Measurements from ENCODE around the gene REC8. TPM values are rescaled to one million over a fixed set of nuclear protein-coding genes. Genes with fewer than 3 reads are reported as not detected.

REC8 gene
- total and polyA plus RNA-seq, 10 of the 15 experiments (the other 5 are each of a cell fraction or from before 2014, with no cell fraction given), result 4.2 to 76.9 (median 29.1) TPM

DNA sequence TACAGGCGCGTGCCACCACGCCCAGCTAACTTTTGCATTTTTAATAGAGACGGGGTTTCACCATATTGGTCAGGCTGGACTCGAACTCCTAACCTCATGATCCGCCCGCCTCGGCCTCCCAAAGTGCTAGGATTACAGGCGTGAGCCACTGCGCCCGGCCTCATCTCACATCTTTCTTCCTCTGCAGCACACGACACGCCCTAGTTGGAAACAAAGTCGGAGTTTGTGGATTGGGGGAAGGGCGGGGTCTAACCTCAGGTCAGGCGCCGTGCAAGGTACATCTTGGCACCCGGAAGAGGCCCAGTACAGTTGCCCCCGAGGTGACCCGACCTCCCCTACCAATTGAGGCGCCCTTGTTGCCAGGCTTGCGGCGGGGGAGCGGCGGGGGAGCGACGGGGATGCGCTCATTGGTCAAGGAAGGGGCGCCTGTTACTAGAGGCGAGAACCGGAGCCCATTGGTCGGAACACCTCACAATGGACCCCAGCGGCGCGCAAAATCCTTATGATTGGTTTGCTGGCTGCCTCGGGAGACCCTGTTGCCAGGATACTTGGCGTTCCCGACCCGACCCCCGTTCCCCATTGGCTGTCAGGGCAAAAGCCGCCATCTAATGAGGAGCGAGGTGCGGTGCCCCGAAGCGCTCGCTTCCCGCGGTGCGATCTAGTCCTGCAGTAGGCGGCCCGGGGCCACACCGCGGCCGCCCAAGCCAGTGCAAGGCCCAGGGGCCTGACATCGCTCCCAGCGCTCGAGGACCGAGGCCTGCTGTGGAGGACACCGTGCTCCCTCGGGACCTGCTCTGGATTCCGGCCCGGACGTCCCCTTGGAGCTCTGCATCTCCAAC is at the start of gene REC8 (continued):
- TF ChIP-seq, protein P1, sequence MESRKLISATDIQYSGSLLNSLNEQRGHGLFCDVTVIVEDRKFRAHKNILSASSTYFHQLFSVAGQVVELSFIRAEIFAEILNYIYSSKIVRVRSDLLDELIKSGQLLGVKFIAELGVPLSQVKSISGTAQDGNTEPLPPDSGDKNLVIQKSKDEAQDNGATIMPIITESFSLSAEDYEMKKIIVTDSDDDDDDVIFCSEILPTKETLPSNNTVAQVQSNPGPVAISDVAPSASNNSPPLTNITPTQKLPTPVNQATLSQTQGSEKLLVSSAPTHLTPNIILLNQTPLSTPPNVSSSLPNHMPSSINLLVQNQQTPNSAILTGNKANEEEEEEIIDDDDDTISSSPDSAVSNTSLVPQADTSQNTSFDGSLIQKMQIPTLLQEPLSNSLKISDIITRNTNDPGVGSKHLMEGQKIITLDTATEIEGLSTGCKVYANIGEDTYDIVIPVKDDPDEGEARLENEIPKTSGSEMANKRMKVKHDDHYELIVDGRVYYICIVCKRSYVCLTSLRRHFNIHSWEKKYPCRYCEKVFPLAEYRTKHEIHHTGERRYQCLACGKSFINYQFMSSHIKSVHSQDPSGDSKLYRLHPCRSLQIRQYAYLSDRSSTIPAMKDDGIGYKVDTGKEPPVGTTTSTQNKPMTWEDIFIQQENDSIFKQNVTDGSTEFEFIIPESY (IDR thresholded peaks at IDR 0.05), result no peak
- TF ChIP-seq FOXM1 (IDR thresholded peaks at IDR 0.05; ENCODE audit: low read depth, low read length) (no peak), NR2F1 (conservative IDR thresholded peaks at IDR 0.05) (peak; percentile 88), CBX3 (IDR thresholded peaks at IDR 0.05; ENCODE audit: borderline replicate concordance, low read depth) (no peak), SRF (IDR thresholded peaks at IDR 0.05; ENCODE audit: low read depth in 2 of 2, low read length in 2 of 2) (no peak), RCOR1 (conservative IDR thresholded peaks at IDR 0.05; ENCODE audit: low read depth, low read length) (no peak), TCF12 (IDR thresholded peaks at IDR 0.05; ENCODE audit: low read depth, low read length) (0 out of 2 replicates have a peak, but pooled peaks have one; percentile 37), ASH2L (IDR thresholded peaks at IDR 0.05; ENCODE audit: borderline replicate concordance, low read depth) (no peak), MYC (IDR thresholded peaks at IDR 0.05; ENCODE audit: insufficient read depth, insufficient read length, insufficient replicate concordance, low read length, severe bottlenecking) (no peak), ETV6 (conservative IDR thresholded peaks at IDR 0.05 in 1 of 2, IDR thresholded peaks at IDR 0.05 in 1 of 2; ENCODE audit: borderline replicate concordance in 1 of 2, low read depth in 1 of 2) (no peak), NFYB (IDR thresholded peaks at IDR 0.05; ENCODE audit: insufficient read depth, low read depth, low read length) (peak; percentile 92), MXI1 (IDR thresholded peaks at IDR 0.05; ENCODE audit: low read depth, low read length) (peak; percentile 52; the same call in 1 of the 2 replicates)
- TF ChIP-seq, protein P2, sequence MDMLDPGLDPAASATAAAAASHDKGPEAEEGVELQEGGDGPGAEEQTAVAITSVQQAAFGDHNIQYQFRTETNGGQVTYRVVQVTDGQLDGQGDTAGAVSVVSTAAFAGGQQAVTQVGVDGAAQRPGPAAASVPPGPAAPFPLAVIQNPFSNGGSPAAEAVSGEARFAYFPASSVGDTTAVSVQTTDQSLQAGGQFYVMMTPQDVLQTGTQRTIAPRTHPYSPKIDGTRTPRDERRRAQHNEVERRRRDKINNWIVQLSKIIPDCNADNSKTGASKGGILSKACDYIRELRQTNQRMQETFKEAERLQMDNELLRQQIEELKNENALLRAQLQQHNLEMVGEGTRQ (IDR thresholded peaks at IDR 0.05; ENCODE audit: borderline replicate concordance, low read depth, low read length), result no peak
- TF ChIP-seq, protein P3, sequence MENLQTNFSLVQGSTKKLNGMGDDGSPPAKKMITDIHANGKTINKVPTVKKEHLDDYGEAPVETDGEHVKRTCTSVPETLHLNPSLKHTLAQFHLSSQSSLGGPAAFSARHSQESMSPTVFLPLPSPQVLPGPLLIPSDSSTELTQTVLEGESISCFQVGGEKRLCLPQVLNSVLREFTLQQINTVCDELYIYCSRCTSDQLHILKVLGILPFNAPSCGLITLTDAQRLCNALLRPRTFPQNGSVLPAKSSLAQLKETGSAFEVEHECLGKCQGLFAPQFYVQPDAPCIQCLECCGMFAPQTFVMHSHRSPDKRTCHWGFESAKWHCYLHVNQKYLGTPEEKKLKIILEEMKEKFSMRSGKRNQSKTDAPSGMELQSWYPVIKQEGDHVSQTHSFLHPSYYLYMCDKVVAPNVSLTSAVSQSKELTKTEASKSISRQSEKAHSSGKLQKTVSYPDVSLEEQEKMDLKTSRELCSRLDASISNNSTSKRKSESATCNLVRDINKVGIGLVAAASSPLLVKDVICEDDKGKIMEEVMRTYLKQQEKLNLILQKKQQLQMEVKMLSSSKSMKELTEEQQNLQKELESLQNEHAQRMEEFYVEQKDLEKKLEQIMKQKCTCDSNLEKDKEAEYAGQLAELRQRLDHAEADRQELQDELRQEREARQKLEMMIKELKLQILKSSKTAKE (IDR thresholded peaks at IDR 0.05; ENCODE audit: low read depth, poor library complexity, severe bottlenecking), result no peak
- TF ChIP-seq, protein P4, sequence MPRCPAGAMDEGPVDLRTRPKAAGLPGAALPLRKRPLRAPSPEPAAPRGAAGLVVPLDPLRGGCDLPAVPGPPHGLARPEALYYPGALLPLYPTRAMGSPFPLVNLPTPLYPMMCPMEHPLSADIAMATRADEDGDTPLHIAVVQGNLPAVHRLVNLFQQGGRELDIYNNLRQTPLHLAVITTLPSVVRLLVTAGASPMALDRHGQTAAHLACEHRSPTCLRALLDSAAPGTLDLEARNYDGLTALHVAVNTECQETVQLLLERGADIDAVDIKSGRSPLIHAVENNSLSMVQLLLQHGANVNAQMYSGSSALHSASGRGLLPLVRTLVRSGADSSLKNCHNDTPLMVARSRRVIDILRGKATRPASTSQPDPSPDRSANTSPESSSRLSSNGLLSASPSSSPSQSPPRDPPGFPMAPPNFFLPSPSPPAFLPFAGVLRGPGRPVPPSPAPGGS (IDR thresholded peaks at IDR 0.05; ENCODE audit: borderline replicate concordance, insufficient read depth, low read depth, low read length, poor library complexity, severe bottlenecking), result peak; percentile 70
- TF ChIP-seq, protein P5, sequence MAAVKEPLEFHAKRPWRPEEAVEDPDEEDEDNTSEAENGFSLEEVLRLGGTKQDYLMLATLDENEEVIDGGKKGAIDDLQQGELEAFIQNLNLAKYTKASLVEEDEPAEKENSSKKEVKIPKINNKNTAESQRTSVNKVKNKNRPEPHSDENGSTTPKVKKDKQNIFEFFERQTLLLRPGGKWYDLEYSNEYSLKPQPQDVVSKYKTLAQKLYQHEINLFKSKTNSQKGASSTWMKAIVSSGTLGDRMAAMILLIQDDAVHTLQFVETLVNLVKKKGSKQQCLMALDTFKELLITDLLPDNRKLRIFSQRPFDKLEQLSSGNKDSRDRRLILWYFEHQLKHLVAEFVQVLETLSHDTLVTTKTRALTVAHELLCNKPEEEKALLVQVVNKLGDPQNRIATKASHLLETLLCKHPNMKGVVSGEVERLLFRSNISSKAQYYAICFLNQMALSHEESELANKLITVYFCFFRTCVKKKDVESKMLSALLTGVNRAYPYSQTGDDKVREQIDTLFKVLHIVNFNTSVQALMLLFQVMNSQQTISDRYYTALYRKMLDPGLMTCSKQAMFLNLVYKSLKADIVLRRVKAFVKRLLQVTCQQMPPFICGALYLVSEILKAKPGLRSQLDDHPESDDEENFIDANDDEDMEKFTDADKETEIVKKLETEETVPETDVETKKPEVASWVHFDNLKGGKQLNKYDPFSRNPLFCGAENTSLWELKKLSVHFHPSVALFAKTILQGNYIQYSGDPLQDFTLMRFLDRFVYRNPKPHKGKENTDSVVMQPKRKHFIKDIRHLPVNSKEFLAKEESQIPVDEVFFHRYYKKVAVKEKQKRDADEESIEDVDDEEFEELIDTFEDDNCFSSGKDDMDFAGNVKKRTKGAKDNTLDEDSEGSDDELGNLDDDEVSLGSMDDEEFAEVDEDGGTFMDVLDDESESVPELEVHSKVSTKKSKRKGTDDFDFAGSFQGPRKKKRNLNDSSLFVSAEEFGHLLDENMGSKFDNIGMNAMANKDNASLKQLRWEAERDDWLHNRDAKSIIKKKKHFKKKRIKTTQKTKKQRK (IDR thresholded peaks at IDR 0.05; ENCODE audit: low read depth, low read length), result no peak
